CD4-positive, alpha-beta T cell treated with Interleukin-12 subunit alpha and Interleukin-12 subunit beta, for 1 hour (primary cell): ENCODE data around the gene IL5.
"Not testable (repeated sequence)": the region's sequence is repeated elsewhere in the genome, so short reads cannot be mapped to it uniquely, and the experiment has no call there.

Source experiments
- DNase-seq: peaks from one replicate; pipeline ENCODE4 v3.0.0-alpha.2; 2020

The IL5 gene

DNA sequence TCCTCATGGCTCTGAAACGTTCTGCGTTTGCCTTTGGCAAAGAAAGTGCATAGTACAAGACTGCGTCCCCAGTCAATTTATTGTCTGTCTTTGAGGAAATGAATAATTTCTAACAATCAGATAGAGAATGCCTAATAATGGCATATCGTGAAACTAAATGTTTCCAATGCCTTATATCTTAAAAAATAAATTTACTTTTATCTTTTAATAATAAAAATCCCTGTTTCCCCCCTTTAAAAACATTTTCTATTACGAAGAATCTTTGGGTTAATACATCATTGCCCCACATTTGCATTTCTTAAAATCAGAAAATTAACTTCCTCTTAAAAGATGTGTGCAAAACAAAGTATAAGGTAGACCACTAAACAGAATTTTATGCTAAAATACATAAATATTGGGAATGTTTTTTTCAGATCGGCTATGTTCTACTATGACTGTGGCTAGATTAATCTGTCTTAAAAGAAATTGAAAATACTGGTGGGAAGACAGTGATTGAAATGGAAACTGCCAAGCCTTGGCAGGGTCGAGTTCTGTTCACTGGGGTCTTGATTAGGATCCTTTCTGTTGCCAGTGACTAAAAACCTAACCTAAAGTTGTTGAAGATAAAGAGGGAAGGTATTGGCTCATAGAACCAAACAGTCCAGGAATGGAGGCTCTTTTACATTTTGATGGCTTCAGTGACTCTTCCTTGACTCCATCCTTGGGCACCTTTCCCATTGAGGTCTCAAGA lies at the start of gene IL5:
Gene IL5 (minus strand): TSS at position 51 of the 730 bp plus-strand sequence. CDS start 44 bp downstream, at position 7.
- no peak for DNase-seq

- DNase-seq = no peak
These were observed 49.2 kb upstream of the IL5 start for GRCh38 chr5:132592521-132592920.

GRCh38 chr5:132591145-132591544 lies 47.8 kb upstream of the IL5 start:
- DNase-seq = peak; percentile 15

- DNase-seq = no peak
These were observed 46.1 kb upstream of the IL5 start for GRCh38 chr5:132589467-132589866.

DNA sequence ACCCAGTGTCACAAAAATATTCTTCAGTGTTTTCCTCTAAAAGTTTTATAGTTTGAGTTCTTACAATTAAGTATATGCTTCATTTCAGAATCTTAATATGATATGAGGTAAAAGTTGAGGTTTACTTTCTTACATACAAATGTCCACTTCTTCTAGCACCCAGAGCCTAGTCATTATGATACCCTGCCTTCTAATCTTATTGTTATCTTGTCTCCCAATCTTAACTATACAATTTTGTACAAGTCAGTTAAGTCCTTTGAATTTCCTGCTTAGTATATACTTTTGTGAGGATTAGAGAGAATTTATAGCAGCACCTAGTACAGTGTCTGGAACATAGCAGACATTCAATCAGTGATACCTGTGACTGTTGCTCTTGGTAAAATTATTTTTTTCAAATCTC lies 42.7 kb upstream of the IL5 start:
- DNase-seq = no peak

- DNase-seq = not testable (repeated sequence)
These were observed 41.2 kb upstream of the IL5 start for GRCh38 chr5:132584560-132584959.

GRCh38 chr5:132576123-132576522 lies 32.8 kb upstream of the IL5 start:
- no peak for DNase-seq

GRCh38 chr5:132566657-132567056 lies 23.3 kb upstream of the IL5 start:
- DNase-seq = no peak

- DNase-seq = not testable (repeated sequence)
These were observed 21.2 kb upstream of the IL5 start for GRCh38 chr5:132564555-132564954.

DNA sequence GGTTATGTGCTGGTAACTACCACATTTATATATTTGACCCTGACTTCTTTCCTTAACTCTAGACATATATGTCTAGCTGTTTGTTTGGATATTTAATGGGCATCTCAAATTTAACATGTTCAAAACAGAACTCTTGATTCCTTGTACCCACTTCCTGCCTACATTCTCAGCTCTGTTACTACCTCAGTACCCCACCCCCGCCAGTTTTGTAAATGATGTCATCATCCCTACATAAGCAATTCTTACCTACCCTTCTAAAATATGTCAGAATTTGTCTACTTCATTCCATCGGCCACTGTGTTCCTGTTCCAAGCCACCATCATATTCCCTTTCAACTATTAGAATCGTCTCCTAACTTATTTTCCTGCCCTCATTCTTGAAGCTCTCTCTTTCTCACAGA lies 18.3 kb upstream of the IL5 start:
- no peak for DNase-seq

- DNase-seq = no peak
These were observed 16.2 kb upstream of the IL5 start for GRCh38 chr5:132559383-132560060.

- DNase-seq = peak; percentile 21
These were observed 14.3 kb upstream of the IL5 start for GRCh38 chr5:132557478-132558172.

GRCh38 chr5:132556763-132557477 lies 13.6 kb upstream of the IL5 start, which contains the start of gene RAD50:
TSS of gene RAD50 (plus strand) at chr5:132556977. CDS start at chr5:132557325, 348 bp downstream.
- peak; percentile 92 for DNase-seq

- DNase-seq = no peak
These were observed 12.9 kb upstream of the IL5 start for GRCh38 chr5:132556153-132556762.

DNA sequence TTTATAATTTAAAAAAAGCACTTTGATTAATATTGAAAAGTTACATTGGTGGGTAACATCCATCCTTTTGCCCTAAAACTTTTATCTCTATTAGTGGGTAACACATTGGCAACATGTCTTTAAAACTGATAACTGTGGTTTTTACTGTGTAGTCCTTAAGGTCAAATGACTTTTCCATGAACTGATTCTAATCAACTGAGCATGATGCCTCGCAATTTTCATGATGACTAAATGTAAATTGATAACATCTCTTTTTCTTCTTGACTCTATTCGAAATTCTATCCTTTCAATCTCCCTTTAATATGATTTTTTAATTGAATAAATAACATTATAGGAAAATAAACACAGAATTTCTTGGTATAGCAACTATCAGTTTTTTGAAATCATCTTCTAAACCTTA lies 6.3 kb upstream of the IL5 start:
- no peak for DNase-seq

DNA sequence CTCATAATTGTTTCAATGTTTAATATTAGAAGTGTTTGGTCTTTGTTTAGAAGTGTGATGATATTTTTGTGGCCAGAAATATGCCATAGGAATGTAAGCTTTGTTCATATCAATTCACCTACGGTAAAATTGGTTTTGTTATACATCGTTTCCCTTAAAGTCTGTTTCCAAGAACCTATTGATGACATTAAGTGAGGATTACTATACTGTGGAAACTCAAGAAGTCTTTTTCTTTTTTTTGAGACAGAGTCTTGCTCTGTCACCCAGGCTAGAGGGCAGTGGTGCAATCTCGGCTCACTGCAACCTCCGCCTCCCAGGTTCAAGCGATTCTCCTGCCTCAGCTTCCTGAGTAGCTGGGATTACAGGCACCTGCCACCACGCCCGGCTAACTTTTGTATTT lies 5.5 kb upstream of the IL5 start:
- not testable (repeated sequence) for DNase-seq

DNA sequence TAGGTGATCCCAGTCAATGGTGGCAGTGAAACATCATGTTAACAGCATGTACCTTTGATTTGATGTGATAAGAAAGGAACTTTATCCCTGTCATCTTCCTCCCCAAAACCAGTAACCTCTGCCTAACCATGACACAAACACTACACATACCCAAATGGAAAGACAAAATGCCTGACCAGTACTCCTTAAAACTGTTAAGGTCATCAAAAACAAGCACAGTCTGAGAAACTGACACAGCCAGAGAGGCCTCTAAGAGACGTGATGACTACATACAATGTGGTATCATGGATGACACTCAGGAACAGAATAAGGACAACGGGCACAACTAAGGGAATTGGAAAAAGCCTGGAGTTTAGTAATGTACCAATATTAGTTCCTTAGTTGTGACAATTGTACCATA lies 3.9 kb upstream of the IL5 start:
- DNase-seq = no peak

- no peak for DNase-seq
These were observed 2.8 kb upstream of the IL5 start for GRCh38 chr5:132546108-132546507.

DNA sequence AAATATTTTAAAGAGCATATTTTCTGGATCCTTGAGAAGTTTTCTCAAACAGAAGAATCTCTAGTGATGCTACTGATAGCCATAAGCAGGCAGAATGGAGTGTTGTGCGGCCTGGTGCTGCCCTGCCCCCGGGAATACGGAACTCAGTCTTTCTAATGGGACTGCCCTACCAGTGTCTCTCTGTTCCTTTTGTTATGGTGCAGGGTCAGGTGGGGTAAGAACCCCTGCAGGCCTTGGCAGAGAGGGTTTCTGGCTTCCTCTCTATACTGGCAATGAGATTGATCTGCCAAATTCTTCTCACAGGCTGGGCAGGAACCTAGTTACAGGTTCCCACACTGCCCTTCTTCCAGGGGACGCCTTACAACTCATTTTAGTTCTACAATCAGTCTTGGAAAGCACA lies 2.6 kb downstream of the IL5 start:
- DNase-seq = no peak

- no peak for DNase-seq
These were observed 3.2 kb downstream of the IL5 start for GRCh38 chr5:132540149-132540548.

DNA sequence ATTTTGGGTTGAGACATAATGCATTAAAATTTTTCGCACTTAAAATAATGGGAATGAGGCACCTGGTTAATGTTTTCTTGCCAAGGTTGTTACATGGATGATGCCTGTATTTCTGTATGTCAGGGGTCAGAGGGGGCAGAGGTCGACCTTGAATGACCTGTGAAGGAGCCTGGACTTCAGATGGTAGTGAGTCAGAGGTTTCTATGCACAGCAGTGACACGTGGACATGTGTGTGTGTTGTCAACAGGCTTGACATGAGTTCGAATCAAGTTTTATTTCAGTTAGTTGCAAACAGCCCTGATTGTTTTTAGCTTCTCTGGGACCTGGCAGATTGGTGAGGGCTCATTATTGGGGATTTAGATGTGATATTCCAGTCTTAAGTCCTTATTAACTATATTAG lies 3.6 kb downstream of the IL5 start:
- DNase-seq = no peak

DNA sequence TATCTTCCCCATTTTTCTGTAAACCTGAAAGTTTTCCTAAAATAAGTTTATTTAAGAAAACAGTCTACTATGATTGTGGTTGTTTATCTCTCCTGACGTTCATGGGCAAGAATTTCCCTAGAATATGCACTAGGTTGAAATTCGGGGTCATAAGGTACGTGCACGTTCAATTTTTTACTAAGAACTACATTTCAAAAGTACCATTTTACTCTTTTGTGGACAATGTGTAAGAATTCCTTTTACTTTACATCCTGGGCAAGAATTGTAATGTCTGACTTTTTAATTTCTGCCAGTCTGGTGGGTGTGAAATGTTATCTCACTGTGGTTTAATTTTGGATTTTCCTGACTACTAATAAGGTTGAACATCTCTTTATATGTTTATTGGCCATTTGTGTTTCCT lies 12.4 kb downstream of the IL5 start:
- no peak for DNase-seq
